Measurements from ENCODE around the gene STOML1. TPM values are rescaled to one million over a fixed set of nuclear protein-coding genes. Genes with fewer than 3 reads are reported as not detected.

The STOML1 gene
- total RNA-seq, 1 experiment from 2014 or later: 10.1 TPM

- intact Hi-C loops (cut with micrococcal nuclease): loop anchor here (5.0 kb wide), 1 partner anchor 58 kb away; no protein-coding TSS in a partner anchor
- peak overlapping the region; percentile 77 for H3K4me2 ChIP-seq (ENCODE audit: low read length)
- no peak overlapping the region for H3K9ac ChIP-seq (ENCODE audit: low read length)
- H3K9me3 ChIP-seq (ENCODE audit: low read length): no peaks in the 10 kb centered on the region
- H3K9me2 ChIP-seq (replicated peaks; ENCODE audit: low read length): no peaks in the 10 kb centered on the region
- ATAC-seq: no peak
- TF ChIP-seq EZH2 (IDR thresholded peaks at IDR 0.05; ENCODE audit: low read length, unreplicated experiment): no peak
- H3K4me3 ChIP-seq (ENCODE audit: low read length): no peak overlapping the region
- POLR2A ChIA-PET (ENCODE audit: unreplicated experiment): no interaction called here
- H3F3A ChIP-seq (ENCODE audit: low read length, unreplicated experiment): peaks cover 18% of the 10 kb centered on the region
- H3K4me1 ChIP-seq (ENCODE audit: insufficient read depth, low read length): peaks cover 60% of the 10 kb centered on the region
- DNase-seq: no peak
- H3K27ac ChIP-seq (ENCODE audit: low read length): peak overlapping the region; percentile 97
- peaks cover 4% of the 10 kb centered on the region for H3K36me3 ChIP-seq (ENCODE audit: low read depth, low read length)
- H3K27me3 ChIP-seq (ENCODE audit: low read length): no peaks in the 10 kb centered on the region
- peaks cover 29% of the 10 kb centered on the region for H3K79me2 ChIP-seq (ENCODE audit: low read length)
- BruUV-seq (replicated peaks): no TSS peak
- no peaks in the 10 kb centered on the region for H4K20me1 ChIP-seq (ENCODE audit: low read length)
- no peak overlapping the region for H2AFZ ChIP-seq (ENCODE audit: low read length)
- CTCF ChIA-PET: no interaction called here
These were observed 36.8 kb downstream of the STOML1 start for GRCh38 chr15:73955326-73955725.

- Histone ChIP-seq H3K27ac (ENCODE audit: low read length) (no peak overlapping the region), H3K9me3 (ENCODE audit: low read length) (no peaks in the 10 kb centered on the region), H2AFZ (ENCODE audit: low read length) (no peak overlapping the region), H3F3A (ENCODE audit: low read length, unreplicated experiment) (peaks cover 16% of the 10 kb centered on the region), H3K9me2 (replicated peaks; ENCODE audit: low read length) (no peaks in the 10 kb centered on the region), H3K36me3 (ENCODE audit: low read depth, low read length) (peaks cover 13% of the 10 kb centered on the region), H3K79me2 (ENCODE audit: low read length) (peaks cover 24% of the 10 kb centered on the region), H3K4me3 (ENCODE audit: low read length) (no peak overlapping the region), H3K4me2 (ENCODE audit: low read length) (no peak overlapping the region), H3K4me1 (ENCODE audit: insufficient read depth, low read length) (peaks cover 52% of the 10 kb centered on the region), H3K27me3 (ENCODE audit: low read length) (no peaks in the 10 kb centered on the region), H3K9ac (ENCODE audit: low read length) (no peak overlapping the region), H4K20me1 (ENCODE audit: low read length) (no peaks in the 10 kb centered on the region)
- no TSS peak for BruUV-seq (replicated peaks)
- DNase-seq: no peak
- no peak for TF ChIP-seq CTCF (conservative IDR thresholded peaks at IDR 0.05; ENCODE audit: low read depth, low read length)
- no peak for TF ChIP-seq EZH2phosphoT487 (IDR thresholded peaks at IDR 0.05; ENCODE audit: borderline replicate concordance, low read length)
- no peak for TF ChIP-seq EZH2 (IDR thresholded peaks at IDR 0.05; ENCODE audit: low read length, unreplicated experiment)
- POLR2A ChIA-PET (ENCODE audit: unreplicated experiment): no interaction called here
- CTCF ChIA-PET: interaction anchor here (0.5 kb wide), 1 partner anchor 26 kb away, joined by 3 read pairs; no protein-coding TSS in a partner anchor
- intact Hi-C loops (cut with micrococcal nuclease): loop anchor here (5.0 kb wide), 1 partner anchor 57 kb away; no protein-coding TSS in a partner anchor
- no peak for ATAC-seq
These were observed 37.6 kb downstream of the STOML1 start for GRCh38 chr15:73954188-73955145.

GRCh38 chr15:73952913-73953750, 39.0 kb downstream of the STOML1 start:
- intact Hi-C loops (cut with micrococcal nuclease): no loop called here
- H3K9ac ChIP-seq (ENCODE audit: low read length): no peak overlapping the region
- no peak overlapping the region for H2AFZ ChIP-seq (ENCODE audit: low read length)
- no TSS peak for BruUV-seq (replicated peaks)
- H3K27me3 ChIP-seq (ENCODE audit: low read length): no peaks in the 10 kb centered on the region
- peaks cover 24% of the 10 kb centered on the region for H3K79me2 ChIP-seq (ENCODE audit: low read length)
- H4K20me1 ChIP-seq (ENCODE audit: low read length): no peaks in the 10 kb centered on the region
- no peaks in the 10 kb centered on the region for H3K9me3 ChIP-seq (ENCODE audit: low read length)
- H3K4me1 ChIP-seq (ENCODE audit: insufficient read depth, low read length): peaks cover 39% of the 10 kb centered on the region
- H3K27ac ChIP-seq (ENCODE audit: low read length): no peak overlapping the region
- ATAC-seq (no peak), DNase-seq (peak; percentile 13)
- peaks cover 10% of the 10 kb centered on the region for H3F3A ChIP-seq (ENCODE audit: low read length, unreplicated experiment)
- TF ChIP-seq CTCF (conservative IDR thresholded peaks at IDR 0.05; ENCODE audit: low read depth, low read length) (no peak), EZH2 (IDR thresholded peaks at IDR 0.05; ENCODE audit: low read length, unreplicated experiment) (no peak), EZH2phosphoT487 (IDR thresholded peaks at IDR 0.05; ENCODE audit: borderline replicate concordance, low read length) (no peak)
- H3K36me3 ChIP-seq (ENCODE audit: low read depth, low read length): peaks cover 21% of the 10 kb centered on the region
- H3K4me3 ChIP-seq (ENCODE audit: low read length): no peak overlapping the region
- CTCF ChIA-PET: no interaction called here
- H3K4me2 ChIP-seq (ENCODE audit: low read length): no peak overlapping the region
- POLR2A ChIA-PET (ENCODE audit: unreplicated experiment): interaction anchor here (0.6 kb wide), 1 partner anchor 18 kb away, joined by 3 read pairs; no protein-coding TSS in a partner anchor
- H3K9me2 ChIP-seq (replicated peaks; ENCODE audit: low read length): no peaks in the 10 kb centered on the region

All from PC-3 (cell line).